Measurements from ENCODE around the gene SNCG. TPM values are rescaled to one million over a fixed set of nuclear protein-coding genes. Genes with fewer than 3 reads are reported as not detected.
"Not testable (repeated sequence)": the region's sequence is repeated elsewhere in the genome, so short reads cannot be mapped to it uniquely, and the experiment has no call there.

The SNCG gene
- total RNA-seq, 1 donor from 2014 or later, result 1.2 TPM

DNA sequence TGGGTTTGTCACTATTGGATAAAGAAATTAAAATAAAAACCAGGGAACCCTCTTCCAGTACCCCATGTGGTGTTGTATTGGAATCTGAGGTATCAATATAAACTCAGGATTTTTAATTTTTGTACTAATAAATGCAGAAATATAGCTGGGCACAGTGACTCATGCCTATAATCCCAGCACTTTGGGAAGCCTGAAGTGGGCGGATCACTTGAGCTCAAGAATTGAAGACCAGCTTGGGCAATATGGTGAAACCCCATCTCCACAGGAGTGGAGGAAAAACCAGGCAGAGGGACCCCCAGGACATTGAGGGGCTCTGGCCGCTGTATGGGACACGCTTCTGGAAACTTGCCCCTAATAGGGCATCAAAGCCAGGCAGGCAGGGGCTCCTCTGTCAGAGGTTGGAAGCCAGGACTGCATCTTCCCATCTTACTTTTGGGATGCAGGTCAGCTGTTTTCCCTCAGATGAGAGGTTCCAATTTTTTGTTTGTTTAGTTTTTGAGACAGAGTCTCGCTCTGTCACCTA, 21.0 kb downstream of the SNCG start:
- Mint-ChIP-seq H3K36me3 (ENCODE audit: low read depth) (no peaks in the 10 kb centered on the region), H3K27me3 (ENCODE audit: low read depth) (no peaks in the 10 kb centered on the region), H3K9me3 (ENCODE audit: low read depth) (no peaks in the 10 kb centered on the region), H3K27ac (ENCODE audit: unreplicated experiment) (peak overlapping the region; percentile 86), H3K4me1 (ENCODE audit: low read depth) (peaks cover 58% of the 10 kb centered on the region), H3K4me3 (ENCODE audit: unreplicated experiment) (no peak overlapping the region)
- DNase-seq (ENCODE audit: low spot score), result no peak
- TF ChIP-seq, protein P1, sequence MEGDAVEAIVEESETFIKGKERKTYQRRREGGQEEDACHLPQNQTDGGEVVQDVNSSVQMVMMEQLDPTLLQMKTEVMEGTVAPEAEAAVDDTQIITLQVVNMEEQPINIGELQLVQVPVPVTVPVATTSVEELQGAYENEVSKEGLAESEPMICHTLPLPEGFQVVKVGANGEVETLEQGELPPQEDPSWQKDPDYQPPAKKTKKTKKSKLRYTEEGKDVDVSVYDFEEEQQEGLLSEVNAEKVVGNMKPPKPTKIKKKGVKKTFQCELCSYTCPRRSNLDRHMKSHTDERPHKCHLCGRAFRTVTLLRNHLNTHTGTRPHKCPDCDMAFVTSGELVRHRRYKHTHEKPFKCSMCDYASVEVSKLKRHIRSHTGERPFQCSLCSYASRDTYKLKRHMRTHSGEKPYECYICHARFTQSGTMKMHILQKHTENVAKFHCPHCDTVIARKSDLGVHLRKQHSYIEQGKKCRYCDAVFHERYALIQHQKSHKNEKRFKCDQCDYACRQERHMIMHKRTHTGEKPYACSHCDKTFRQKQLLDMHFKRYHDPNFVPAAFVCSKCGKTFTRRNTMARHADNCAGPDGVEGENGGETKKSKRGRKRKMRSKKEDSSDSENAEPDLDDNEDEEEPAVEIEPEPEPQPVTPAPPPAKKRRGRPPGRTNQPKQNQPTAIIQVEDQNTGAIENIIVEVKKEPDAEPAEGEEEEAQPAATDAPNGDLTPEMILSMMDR (IDR thresholded peaks at IDR 0.05), result no peak

DNA sequence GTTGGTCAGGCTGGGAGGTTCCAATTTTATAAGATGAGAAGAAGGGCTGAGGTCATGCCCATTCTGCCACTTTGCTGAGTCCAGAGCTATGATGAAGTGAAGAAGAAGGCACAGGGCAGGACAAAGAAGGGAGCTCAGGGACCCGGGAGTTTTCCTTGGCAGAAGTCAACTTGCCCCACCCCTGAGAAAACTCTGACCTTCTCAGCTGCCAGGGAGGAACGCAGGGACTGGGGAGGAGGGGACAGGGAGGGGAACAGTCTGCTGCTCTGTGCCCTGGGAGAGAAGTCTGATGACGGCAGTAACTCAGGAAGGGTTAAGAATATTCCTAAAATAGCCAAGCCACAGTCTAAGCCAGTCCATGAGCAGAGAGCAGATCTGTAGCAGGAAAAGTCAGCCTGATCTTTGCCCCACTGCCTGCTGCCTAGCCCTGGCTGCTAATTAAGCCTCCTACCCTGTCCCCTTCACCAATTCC, 21.6 kb downstream of the SNCG start:
- H3K36me3 Mint-ChIP-seq (ENCODE audit: low read depth), result no peaks in the 10 kb centered on the region
- no peaks in the 10 kb centered on the region for H3K9me3 Mint-ChIP-seq (ENCODE audit: low read depth)
- H3K4me3 Mint-ChIP-seq (ENCODE audit: unreplicated experiment), result no peak overlapping the region
- TF ChIP-seq, protein P1 (IDR thresholded peaks at IDR 0.05), result no peak
- no peak for DNase-seq (ENCODE audit: low spot score)
- peaks cover 51% of the 10 kb centered on the region for H3K4me1 Mint-ChIP-seq (ENCODE audit: low read depth)
- peak overlapping the region; percentile 86 for H3K27ac Mint-ChIP-seq (ENCODE audit: unreplicated experiment)
- no peaks in the 10 kb centered on the region for H3K27me3 Mint-ChIP-seq (ENCODE audit: low read depth)

DNA sequence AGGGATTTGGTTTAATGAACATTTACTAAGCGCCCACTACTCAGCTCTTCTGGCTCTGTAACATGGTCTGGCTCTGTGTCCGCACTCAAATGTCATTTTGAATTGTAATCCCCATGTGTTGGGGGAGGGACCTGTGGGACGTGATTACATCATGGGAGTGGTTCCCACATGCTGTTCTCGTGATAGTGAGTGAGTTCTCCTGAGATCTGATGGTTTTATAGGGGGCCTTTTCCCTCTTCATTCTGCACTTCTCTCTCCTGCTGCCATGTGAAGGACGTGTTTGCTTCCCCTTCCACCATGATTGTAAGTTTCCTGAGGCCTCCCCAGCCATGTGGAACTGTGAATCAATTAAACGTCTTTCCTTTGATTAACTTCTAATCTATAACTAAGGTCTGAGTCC, 22.6 kb downstream of the SNCG start:
- H3K4me3 Mint-ChIP-seq (ENCODE audit: unreplicated experiment); H3K27me3 Mint-ChIP-seq (ENCODE audit: low read depth); H3K9me3 Mint-ChIP-seq (ENCODE audit: low read depth); H3K36me3 Mint-ChIP-seq (ENCODE audit: low read depth); DNase-seq (ENCODE audit: low spot score): not testable (repeated sequence)
- Mint-ChIP-seq H3K27ac (ENCODE audit: unreplicated experiment) (peak overlapping the region; percentile 66), H3K4me1 (ENCODE audit: low read depth) (peaks cover 51% of the 10 kb centered on the region)

DNA sequence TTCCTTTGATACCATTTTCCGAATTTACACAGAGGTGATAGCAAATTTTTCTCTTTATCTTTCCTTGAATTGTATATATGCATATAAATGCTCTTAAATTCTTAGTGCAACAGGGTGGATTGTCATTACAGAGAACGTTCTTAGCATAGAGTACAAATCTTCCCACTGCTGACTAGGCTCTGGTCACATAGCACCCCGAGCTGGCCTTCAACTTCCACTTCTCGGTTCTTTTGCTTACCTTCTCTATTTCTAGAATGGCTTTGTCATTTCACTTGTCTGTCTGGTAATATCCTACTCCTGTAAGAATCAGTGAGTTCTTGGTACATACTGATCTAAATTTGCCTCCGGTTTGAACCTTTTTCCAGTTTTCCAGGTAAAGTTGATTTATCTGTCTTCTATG, 23.3 kb downstream of the SNCG start:
- Mint-ChIP-seq H3K4me3 (ENCODE audit: unreplicated experiment) (no peak overlapping the region), H3K27ac (ENCODE audit: unreplicated experiment) (no peak overlapping the region), H3K36me3 (ENCODE audit: low read depth) (no peaks in the 10 kb centered on the region), H3K4me1 (ENCODE audit: low read depth) (peaks cover 51% of the 10 kb centered on the region), H3K27me3 (ENCODE audit: low read depth) (no peaks in the 10 kb centered on the region), H3K9me3 (ENCODE audit: low read depth) (no peaks in the 10 kb centered on the region)
- TF ChIP-seq, protein P1 (IDR thresholded peaks at IDR 0.05), result no peak
- no peak for DNase-seq (ENCODE audit: low spot score)

DNA sequence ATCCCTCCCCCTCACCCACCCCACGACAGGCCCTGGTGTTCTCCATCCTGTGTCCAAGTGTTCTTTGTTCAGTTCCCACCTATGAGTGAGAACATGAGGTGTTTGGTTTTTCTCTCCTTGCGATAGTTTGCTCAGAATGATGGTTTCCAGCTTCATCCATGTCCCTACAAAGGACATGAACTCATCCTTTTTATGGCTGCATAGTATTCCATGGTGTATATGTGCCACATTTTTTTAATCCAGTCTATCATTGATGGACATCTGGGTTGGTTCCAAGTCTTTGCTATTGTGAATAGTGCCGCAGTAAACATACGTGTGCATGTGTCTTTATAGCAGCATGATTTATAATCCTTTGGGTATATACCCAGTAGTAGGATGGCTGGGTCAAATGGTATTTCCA, 26.1 kb downstream of the SNCG start:
- not testable (repeated sequence) for DNase-seq (ENCODE audit: low spot score); H3K27ac Mint-ChIP-seq (ENCODE audit: unreplicated experiment); H3K4me3 Mint-ChIP-seq (ENCODE audit: unreplicated experiment); H3K36me3 Mint-ChIP-seq (ENCODE audit: low read depth); H3K27me3 Mint-ChIP-seq (ENCODE audit: low read depth); H3K9me3 Mint-ChIP-seq (ENCODE audit: low read depth)
- peaks cover 34% of the 10 kb centered on the region for H3K4me1 Mint-ChIP-seq (ENCODE audit: low read depth)

DNA sequence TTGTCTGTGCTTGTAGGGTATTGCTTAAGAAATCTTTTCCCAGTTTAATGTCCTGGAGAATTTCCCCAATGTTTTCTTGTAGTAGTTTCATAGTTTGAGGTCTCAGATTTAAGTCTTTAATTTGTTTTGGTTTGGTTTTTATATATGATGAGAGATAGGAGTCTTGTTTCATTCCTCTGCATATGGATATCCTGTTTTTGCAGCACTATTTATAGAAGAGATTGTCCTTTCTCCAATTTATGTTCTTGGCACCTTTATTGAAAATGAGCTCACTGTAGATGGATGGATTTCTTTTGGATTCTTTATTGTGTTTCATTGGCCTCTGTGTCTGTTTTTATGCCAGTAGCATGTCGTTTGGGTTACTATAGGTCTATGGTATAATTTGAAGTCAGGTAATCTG, 30.1 kb downstream of the SNCG start:
- Mint-ChIP-seq H3K36me3 (ENCODE audit: low read depth) (no peaks in the 10 kb centered on the region), H3K4me3 (ENCODE audit: unreplicated experiment) (no peak overlapping the region), H3K9me3 (ENCODE audit: low read depth) (no peaks in the 10 kb centered on the region), H3K4me1 (ENCODE audit: low read depth) (peaks cover 20% of the 10 kb centered on the region), H3K27me3 (ENCODE audit: low read depth) (no peaks in the 10 kb centered on the region), H3K27ac (ENCODE audit: unreplicated experiment) (no peak overlapping the region)
- DNase-seq (ENCODE audit: low spot score), result no peak
- TF ChIP-seq, protein P1 (IDR thresholded peaks at IDR 0.05), result no peak

DNA sequence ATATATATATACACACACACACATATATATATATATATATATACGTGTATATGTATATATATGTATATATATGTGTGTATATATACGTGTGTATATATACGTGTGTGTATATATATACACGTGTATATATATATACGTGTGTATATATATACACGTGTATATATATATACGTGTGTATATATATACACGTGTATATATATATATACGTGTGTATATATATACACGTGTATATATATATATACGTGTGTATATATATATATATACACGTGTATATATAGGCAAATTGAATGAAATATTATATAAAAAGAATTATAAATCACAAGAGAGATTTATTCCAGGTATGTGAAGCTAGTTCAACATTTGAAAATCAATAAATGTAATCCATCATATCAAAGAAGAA, 33.0 kb downstream of the SNCG start:
- not testable (repeated sequence) for H3K4me3 Mint-ChIP-seq (ENCODE audit: unreplicated experiment); H3K27me3 Mint-ChIP-seq (ENCODE audit: low read depth); H3K36me3 Mint-ChIP-seq (ENCODE audit: low read depth); H3K9me3 Mint-ChIP-seq (ENCODE audit: low read depth); H3K27ac Mint-ChIP-seq (ENCODE audit: unreplicated experiment); DNase-seq (ENCODE audit: low spot score)
- H3K4me1 Mint-ChIP-seq (ENCODE audit: low read depth), result peaks cover 20% of the 10 kb centered on the region

All from chondrocyte (in vitro differentiated cells).